ENCODE data around the gene GOLT1A.

The GOLT1A gene

DNA sequence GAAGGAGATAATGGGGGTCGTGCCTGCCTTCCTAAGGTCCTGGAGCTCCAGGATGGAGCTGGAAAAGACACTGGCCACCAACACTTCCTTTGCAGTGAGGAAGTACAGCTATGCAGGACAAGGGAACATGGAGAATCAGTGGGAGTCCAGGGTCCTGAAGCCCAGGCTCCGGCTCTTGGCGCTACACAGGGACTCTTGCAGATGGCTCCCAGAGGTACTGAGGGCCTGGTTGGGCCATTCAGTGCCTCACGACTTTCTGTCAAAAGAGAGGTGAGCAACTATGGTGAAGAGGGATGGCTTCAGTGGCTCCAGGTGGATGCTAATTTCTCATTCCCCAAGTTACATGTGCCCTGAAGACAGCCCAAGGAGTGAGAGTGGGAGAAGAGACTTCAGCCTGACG lies 60.1 kb downstream of the GOLT1A start:
- DNase-seq: no peak

GRCh38 chr1:204152310-204153044 lies 61.3 kb downstream of the GOLT1A start:
- no peak for DNase-seq

- peak; percentile 75 for DNase-seq
These were observed 62.1 kb downstream of the GOLT1A start, which contains the start of gene ETNK2 for GRCh38 chr1:204151552-204152309. ETNK2 (minus strand) TSS chr1:204152044; CDS start chr1:204151852, 192 bp downstream.

DNA sequence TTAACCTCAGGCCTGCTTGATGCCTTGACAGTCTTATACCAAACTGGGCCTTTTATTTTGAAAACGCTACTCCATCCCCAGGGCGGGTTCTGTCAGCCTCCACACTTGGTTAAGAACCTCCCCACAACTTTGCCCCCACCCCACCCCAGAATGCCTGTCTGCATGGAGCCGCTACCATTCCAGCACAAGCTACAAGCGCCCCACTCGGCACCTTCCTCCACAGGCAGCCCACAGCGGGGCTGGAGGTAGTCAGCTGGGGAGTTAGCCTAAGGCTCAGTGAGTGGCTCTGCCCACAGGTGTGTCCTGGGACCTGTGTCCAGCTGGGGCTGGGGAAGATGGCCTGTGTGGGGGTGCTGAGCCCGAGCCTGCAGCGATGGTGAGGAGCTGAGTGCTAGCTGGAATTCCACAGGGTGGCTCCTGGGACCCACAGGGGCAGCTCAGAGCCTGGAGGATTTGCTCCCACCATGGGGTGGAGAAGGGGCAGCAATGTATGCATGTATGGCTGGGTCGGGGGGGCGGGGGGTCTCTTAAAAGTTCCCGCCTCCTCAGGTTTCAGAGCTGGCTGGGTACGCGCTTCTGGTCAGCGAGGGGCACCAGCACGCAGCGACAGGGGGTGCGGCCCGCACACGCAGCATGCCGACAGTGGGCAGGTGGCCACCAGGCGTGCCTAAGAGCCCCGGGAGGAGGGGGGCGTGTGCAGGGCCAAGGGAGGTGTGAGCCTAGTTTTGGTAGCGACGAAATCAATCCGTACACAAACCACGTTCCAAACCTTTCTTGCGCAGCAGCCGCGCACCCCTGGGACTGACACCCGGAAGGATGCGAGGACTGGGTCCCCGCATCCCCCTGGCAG lies 62.9 kb downstream of the GOLT1A start:
- DNase-seq: no peak

DNA sequence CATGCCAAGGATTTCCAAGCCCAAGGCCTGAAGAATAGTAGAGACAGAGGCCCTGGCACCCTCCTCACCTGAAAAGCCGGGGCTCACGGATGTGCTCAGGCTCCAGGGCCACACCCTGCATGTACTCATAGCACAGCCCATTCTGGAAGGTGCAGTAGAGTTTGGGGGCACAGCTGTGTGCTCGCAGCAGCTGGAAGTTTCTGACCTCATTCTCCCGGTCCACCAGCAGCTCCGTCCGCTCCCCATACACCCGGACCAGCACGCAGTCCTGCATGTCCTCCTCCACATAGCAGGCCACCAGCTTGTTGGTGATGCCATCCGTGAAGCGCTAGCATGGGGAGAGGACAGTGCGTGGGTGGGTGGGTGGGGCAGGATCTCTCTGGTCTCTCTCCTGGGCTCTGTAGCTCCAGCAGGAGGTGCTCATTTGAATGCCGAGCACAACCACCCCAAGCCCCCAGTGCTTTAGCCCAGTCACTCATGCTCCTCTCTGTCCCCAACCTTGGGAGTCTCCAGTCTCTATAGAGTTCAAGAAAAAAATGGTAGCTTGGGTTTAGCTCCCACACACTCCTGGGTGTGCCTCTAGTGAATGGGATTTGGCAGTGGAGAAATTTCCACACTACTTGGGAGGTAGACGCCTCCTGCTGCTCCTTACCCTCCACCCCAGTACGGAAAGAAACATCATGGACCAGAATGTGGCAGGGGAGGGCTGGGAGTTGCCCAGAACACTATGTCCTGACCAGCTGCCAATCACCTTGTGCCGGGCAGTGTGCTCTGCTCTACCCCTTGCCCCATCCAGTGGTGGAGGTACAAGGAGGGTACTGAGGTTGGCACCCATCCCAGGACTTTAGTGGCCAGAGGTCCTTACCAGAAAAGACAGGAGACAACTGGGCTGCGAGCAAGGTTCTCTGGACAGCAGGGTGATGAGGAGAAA lies 63.9 kb downstream of the GOLT1A start:
- DNase-seq: no peak

DNA sequence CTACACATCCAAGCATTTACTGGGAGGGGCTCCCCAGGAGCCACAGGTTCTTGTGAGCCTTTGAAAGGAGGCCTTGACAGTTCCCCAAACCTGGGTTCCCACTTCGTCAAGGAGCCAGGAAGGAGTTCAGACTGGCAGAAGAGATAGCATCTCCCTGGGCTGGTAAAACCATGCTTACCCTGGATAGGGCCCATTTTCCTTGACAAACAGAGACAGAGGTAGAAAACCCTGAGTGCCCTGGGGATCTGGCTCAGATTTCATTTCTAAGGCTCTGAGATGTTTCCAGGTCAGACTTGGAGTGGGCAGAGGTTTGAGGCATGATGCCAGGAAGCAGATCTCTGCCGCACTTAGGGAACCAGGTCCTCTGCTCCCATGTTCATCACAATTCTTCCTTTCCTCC lies 64.7 kb downstream of the GOLT1A start:
- no peak for DNase-seq

All from activated CD8-positive, alpha-beta memory T cell treated with anti-CD3 and anti-CD28 coated beads, Interleukin-2, amount 50 U/mL, for 48 hours (primary cell).